GM12801 (cell line): ENCODE results near the gene GPA33.

ENCODE experiments used
- CTCF ChIP-seq: IDR thresholded peaks from one replicate; pipeline ENCODE4 v1.5.1; 2011; ENCODE audit warnings: control low read depth; ENCODE audit not compliant: insufficient read length; ENCODE audit errors: extremely low read depth

The GPA33 gene

DNA sequence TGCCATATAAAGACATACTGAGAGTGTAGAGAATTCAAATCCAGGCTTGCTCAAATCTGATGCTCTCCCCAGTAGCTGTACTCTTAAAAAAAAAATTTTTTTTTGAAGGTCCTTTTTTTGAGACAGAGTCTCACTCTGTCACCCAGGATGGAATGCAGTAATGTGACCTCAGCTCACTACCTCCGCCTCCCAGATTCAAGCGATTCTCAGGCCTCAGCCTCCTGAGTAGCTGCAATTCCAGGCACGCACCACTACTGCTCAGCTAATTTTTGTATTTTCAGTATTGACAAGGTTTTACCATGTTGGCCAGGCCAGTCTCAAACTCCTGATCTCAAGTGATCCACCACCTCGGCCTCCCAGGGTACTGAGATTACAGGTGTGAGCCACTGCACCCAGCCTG, 32.4 kb upstream of the GPA33 start:
- TF ChIP-seq CTCF, result no peak

DNA sequence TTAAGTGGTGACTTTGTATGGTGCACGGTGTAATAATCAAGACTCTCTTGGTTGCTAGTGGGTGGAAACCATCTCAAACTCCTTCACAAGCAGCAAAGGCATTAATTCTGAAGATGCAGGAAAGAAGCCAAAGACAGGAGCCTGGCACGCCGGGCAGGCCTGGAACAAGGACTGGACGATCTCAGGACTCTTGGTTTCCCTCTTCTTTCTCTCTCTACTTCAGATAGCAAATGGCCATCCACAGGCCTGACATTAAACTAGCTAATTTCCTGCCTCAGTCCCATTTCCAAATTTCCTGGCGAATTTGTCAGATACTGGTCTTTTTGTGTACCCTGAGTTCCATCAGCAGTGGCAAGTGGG, 31.9 kb upstream of the GPA33 start:
- TF ChIP-seq CTCF, result no peak

GRCh38 chr1:167121375-167122120, 31.4 kb upstream of the GPA33 start:
- no peak for TF ChIP-seq CTCF

GRCh38 chr1:167120899-167121298, 30.7 kb upstream of the GPA33 start:
- TF ChIP-seq CTCF, result no peak

DNA sequence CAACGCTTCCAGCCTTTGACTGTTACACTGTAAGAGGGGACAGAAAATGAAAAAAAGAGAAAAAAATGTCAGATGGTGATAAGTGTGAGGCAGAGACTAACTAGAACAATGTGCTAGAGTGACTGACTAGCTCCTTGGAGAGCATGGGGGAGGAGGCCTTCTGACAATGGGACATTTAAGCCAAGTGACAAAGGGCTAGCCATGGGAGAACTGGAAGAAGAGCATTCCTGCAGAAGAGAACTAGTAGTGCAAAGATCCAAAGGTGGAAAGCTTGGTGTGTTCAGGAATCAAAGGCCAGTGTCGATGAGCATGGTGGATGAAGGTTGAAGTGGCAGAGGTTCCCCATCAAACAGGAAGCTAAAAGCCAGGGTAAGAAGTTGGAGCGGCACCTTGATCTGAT, 29.5 kb upstream of the GPA33 start:
- TF ChIP-seq CTCF, result no peak

DNA sequence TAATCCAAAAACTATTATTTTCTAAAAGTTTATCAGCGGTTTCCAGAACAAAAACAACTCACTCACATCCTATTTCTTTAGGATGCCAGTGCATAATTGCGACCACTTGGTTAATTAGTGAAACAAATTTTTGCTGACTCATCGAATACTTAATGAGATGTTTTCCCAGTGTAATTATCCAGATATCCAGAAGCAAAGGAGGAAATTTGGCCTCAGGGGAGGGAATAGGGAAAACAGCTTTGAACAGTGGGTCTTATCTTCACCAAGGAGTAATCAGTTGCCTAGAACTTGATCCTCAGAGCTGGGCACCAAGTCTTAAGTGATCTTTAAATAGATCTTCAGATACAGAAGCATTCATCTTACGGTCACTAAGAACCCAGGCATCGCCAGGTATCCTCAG, 28.0 kb upstream of the GPA33 start:
- TF ChIP-seq CTCF, result no peak

- no peak for TF ChIP-seq CTCF
Observed at GRCh38 chr1:167117225-167117624, 27.0 kb upstream of the GPA33 start.
